ENCODE measurements around the gene LBP. TPM values are rescaled to one million over a fixed set of nuclear protein-coding genes. Genes with fewer than 3 reads are reported as not detected.

LBP gene
- total and polyA plus RNA-seq, 2 donors (not counting 3 experiments of a cell fraction or from before 2014, with no cell fraction given), result 0.03 TPM; not detected in 1

- Histone ChIP-seq H3K9me1 (replicated peaks; ENCODE audit: control insufficient read depth, extremely low read depth, insufficient read depth, low read length) (no peaks in the 10 kb centered on the region), H3K4me1 (ENCODE audit: control insufficient read depth, extremely low read depth, insufficient read depth, low read length) (no peaks in the 10 kb centered on the region), H3K4me3 (replicated peaks in 1 of 3; ENCODE audit: insufficient read depth in 1 of 3, low read depth in 1 of 3, low read length in 3 of 3) (no peak overlapping the region), H3K36me3 (ENCODE audit: control insufficient read depth in 2 of 2, extremely low read depth in 1 of 2, insufficient read depth in 2 of 2, low read length in 2 of 2) (no peaks in the 10 kb centered on the region), H3K4me2 (ENCODE audit: insufficient read depth, low read length) (no peak overlapping the region), H3K79me2 (ENCODE audit: control insufficient read depth, insufficient read depth, low read length) (no peaks in the 10 kb centered on the region), H4K20me1 (replicated peaks; ENCODE audit: control insufficient read depth, extremely low read depth, insufficient read depth, low read length) (no peaks in the 10 kb centered on the region), H3K27me3 (ENCODE audit: control insufficient read depth in 2 of 2, insufficient read depth in 2 of 2, low read length in 2 of 2) (no peaks in the 10 kb centered on the region), H3K27ac (ENCODE audit: insufficient read depth, low read depth, low read length) (no peak overlapping the region), H2AFZ (ENCODE audit: low read depth, low read length) (no peak overlapping the region), H3K9ac (replicated peaks; ENCODE audit: extremely low read depth, insufficient read depth, low read length) (no peak overlapping the region), H3K9me3 (replicated peaks; ENCODE audit: control insufficient read depth, insufficient read depth, low read length) (no peaks in the 10 kb centered on the region)
- POLR2A ChIA-PET, result no interaction called here
- no TSS peak for BruUV-seq (replicated peaks)
- CTCF ChIA-PET, result interaction anchor here (0.6 to 0.8 kb wide), 3 partner anchors 12 to 30 kb away, joined by 3 read pairs; no protein-coding TSS in a partner anchor
- dilution Hi-C loops (cut with MboI; ENCODE audit: extremely low pct_ligation_motif_present, low sequenced_read_pairs) (no loop called here), intact Hi-C loops (cut with micrococcal nuclease) (no loop called here)
- DNase-seq (ENCODE audit: low read depth, low spot score) (no peak), FAIRE-seq (no peak)
- no peak for TF ChIP-seq POLR2AphosphoS5 (IDR thresholded peaks at IDR 0.05; ENCODE audit: insufficient read depth, low read depth, low read length)
- TF ChIP-seq FOS (IDR thresholded peaks at IDR 0.05; ENCODE audit: borderline replicate concordance, insufficient read depth, low read length), result no peak
- no peak for TF ChIP-seq JUN (IDR thresholded peaks at IDR 0.05; ENCODE audit: borderline replicate concordance, insufficient read depth, insufficient read length, low read depth)
- TF ChIP-seq EZH2 (IDR thresholded peaks at IDR 0.05; ENCODE audit: borderline replicate concordance, low read depth, low read length, severe bottlenecking), result no peak
- no peak for TF ChIP-seq MAX (IDR thresholded peaks at IDR 0.05; ENCODE audit: insufficient read depth, insufficient read length)
- no peak for TF ChIP-seq CTCF (IDR thresholded peaks at IDR 0.05; ENCODE audit: extremely low read depth in 1 of 2, insufficient read depth in 1 of 2, low read depth in 1 of 2, low read length in 2 of 2)
- no peak for TF ChIP-seq POLR2A (IDR thresholded peaks at IDR 0.05; ENCODE audit: low read depth, low read length)
Measured at GRCh38 chr20:38331245-38331644, 15.0 kb upstream of the LBP start.

Data from endothelial cell of umbilical vein (primary cell).